ENCODE measurements around the gene PGRMC1. TPM values are rescaled to one million over a fixed set of nuclear protein-coding genes. Genes with fewer than 3 reads are reported as not detected.

PGRMC1 gene
- total RNA-seq, 1 experiment from 2014 or later, result 177 TPM

GRCh38 chrX:119249891-119250290 lies 13.8 kb downstream of the PGRMC1 start:
- H3K36me3 Mint-ChIP-seq, result no peaks in the 10 kb centered on the region; the same call in 1 of the 2 replicates
- TF ChIP-seq ZNF532 (CRISPR knock-in tag; IDR thresholded peaks at IDR 0.05; ENCODE audit: borderline replicate concordance) (no peak), KAT7 (CRISPR knock-in tag; IDR thresholded peaks at IDR 0.05; ENCODE audit: borderline replicate concordance) (no peak), STAT6 (CRISPR knock-in tag; conservative IDR thresholded peaks at IDR 0.05; ENCODE audit: low read depth) (no peak), NR2C2 (CRISPR knock-in tag; IDR thresholded peaks at IDR 0.05) (no peak), JAZF1 (CRISPR knock-in tag; IDR thresholded peaks at IDR 0.05) (no peak), NFYB (CRISPR knock-in tag; conservative IDR thresholded peaks at IDR 0.05; ENCODE audit: low read depth) (no peak)
- TF ChIP-seq, protein P1, sequence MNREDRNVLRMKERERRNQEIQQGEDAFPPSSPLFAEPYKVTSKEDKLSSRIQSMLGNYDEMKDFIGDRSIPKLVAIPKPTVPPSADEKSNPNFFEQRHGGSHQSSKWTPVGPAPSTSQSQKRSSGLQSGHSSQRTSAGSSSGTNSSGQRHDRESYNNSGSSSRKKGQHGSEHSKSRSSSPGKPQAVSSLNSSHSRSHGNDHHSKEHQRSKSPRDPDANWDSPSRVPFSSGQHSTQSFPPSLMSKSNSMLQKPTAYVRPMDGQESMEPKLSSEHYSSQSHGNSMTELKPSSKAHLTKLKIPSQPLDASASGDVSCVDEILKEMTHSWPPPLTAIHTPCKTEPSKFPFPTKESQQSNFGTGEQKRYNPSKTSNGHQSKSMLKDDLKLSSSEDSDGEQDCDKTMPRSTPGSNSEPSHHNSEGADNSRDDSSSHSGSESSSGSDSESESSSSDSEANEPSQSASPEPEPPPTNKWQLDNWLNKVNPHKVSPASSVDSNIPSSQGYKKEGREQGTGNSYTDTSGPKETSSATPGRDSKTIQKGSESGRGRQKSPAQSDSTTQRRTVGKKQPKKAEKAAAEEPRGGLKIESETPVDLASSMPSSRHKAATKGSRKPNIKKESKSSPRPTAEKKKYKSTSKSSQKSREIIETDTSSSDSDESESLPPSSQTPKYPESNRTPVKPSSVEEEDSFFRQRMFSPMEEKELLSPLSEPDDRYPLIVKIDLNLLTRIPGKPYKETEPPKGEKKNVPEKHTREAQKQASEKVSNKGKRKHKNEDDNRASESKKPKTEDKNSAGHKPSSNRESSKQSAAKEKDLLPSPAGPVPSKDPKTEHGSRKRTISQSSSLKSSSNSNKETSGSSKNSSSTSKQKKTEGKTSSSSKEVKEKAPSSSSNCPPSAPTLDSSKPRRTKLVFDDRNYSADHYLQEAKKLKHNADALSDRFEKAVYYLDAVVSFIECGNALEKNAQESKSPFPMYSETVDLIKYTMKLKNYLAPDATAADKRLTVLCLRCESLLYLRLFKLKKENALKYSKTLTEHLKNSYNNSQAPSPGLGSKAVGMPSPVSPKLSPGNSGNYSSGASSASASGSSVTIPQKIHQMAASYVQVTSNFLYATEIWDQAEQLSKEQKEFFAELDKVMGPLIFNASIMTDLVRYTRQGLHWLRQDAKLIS (CRISPR knock-in tag; IDR thresholded peaks at IDR 0.05; ENCODE audit: borderline replicate concordance), result no peak
- no peaks in the 10 kb centered on the region for H3K27me3 Mint-ChIP-seq (ENCODE audit: low read depth)
- ATAC-seq (no peak), DNase-seq (ENCODE audit: low spot score) (no peak)
- ChIA-PET CTCF (interaction anchor here (1.0 kb wide), 1 partner anchor 24 kb away, joined by 3 read pairs; no protein-coding TSS in a partner anchor), POLR2A (no interaction called here)
- H3K9me3 Mint-ChIP-seq, result no peaks in the 10 kb centered on the region
- peaks cover 4% of the 10 kb centered on the region for H3K4me1 Mint-ChIP-seq
- no peak overlapping the region for H3K4me3 Mint-ChIP-seq
- H3K27ac Mint-ChIP-seq, result no peak overlapping the region

DNA sequence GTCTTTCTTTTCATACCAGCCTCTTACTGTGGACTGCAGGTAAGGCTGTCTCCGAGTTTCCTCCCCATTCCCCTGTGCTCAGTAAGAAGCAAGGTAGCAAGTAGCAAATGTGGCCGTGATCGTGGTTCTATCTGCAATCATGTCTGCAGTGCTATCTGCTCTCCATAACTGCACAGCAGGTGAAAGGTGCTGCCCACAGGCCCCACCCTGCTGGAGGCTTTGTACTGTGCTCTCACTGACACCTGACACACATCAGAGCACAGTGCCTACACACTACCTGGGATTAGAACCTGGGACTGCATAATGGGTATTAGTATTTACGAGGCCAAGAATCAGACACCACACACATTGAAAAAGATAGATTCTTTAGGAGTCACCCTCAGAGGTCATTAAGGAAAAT lies 15.3 kb downstream of the PGRMC1 start:
- ChIA-PET CTCF (no interaction called here), POLR2A (no interaction called here)
- TF ChIP-seq SMAD3 (CRISPR knock-in tag; IDR thresholded peaks at IDR 0.05; ENCODE audit: borderline replicate concordance), result no peak
- no peak for TF ChIP-seq NR1H2 (CRISPR knock-in tag; IDR thresholded peaks at IDR 0.05)
- TF ChIP-seq ATF2 (CRISPR knock-in tag; IDR thresholded peaks at IDR 0.05; ENCODE audit: borderline replicate concordance, low read depth), result no peak
- no peaks in the 10 kb centered on the region for H3K27me3 Mint-ChIP-seq (ENCODE audit: low read depth)
- DNase-seq (ENCODE audit: low spot score) (no peak), ATAC-seq (no peak)
- H3K4me1 Mint-ChIP-seq, result no peaks in the 10 kb centered on the region
- H3K9me3 Mint-ChIP-seq, result no peaks in the 10 kb centered on the region
- no peak overlapping the region for H3K4me3 Mint-ChIP-seq
- H3K36me3 Mint-ChIP-seq, result no peaks in the 10 kb centered on the region
- H3K27ac Mint-ChIP-seq, result no peak overlapping the region

Measured in WTC11 (cell line).